OCI-LY1 (cell line): Measurements from ENCODE around the gene GAS2L1.
A peak's percentile ranks its signal among the peaks of the same experiment; 100 is the strongest.

Experiments used
- H2AFZ ChIP-seq: fragments of 200-600 bp; sonication (generic), shearing (Covaris generic); 2 replicates; pipeline ENCODE4 v1.6.0; 2014; ENCODE audit warnings: antibody characterized with exemption, mild to moderate bottlenecking, low read length
- H3F3A ChIP-seq: fragments of 200-600 bp; sonication (generic), shearing (Covaris generic); 2 replicates; pipeline ENCODE4 v1.6.0; 2014; ENCODE audit warnings: mild to moderate bottlenecking, antibody characterized with exemption, low read length, moderate library complexity; ENCODE audit not compliant: insufficient read depth
- H3K27ac ChIP-seq: fragments of 200-600 bp; sonication (generic); 2 replicates; pipeline ENCODE4 v1.5.1; 2014; ENCODE audit warnings: low read length, mixed run types, mild to moderate bottlenecking, low read depth; ENCODE audit not compliant: poor library complexity, severe bottlenecking
- H3K27me3 ChIP-seq: fragments of 200-600 bp; sonication (generic); 2 replicates; pipeline ENCODE4 v1.6.0; 2014; ENCODE audit warnings: antibody characterized with exemption, mild to moderate bottlenecking, low read length, moderate library complexity; ENCODE audit not compliant: insufficient read depth
- H3K36me3 ChIP-seq: fragments of 200-600 bp; sonication (generic); 2 replicates; pipeline ENCODE4 v1.6.1; 2014; ENCODE audit warnings: mild to moderate bottlenecking, antibody characterized with exemption, low read length, moderate library complexity, mixed read lengths; ENCODE audit not compliant: insufficient read depth
- H3K4me1 ChIP-seq: fragments of 200-600 bp; sonication (generic); 2 replicates; pipeline ENCODE4 v1.5.1; 2014; ENCODE audit warnings: mild to moderate bottlenecking, low read length, moderate library complexity; ENCODE audit not compliant: insufficient read depth, severe bottlenecking
- H3K4me2 ChIP-seq: fragments of 200-600 bp; sonication (generic), shearing (Covaris generic); 2 replicates; pipeline ENCODE4 v1.6.1; 2014; ENCODE audit warnings: low read length
- H3K4me3 ChIP-seq: fragments of 200-600 bp; sonication (generic); 2 replicates; pipeline ENCODE4 v1.5.1; 2014; ENCODE audit warnings: low read length, low read depth, mild to moderate bottlenecking, mixed read lengths; ENCODE audit not compliant: poor library complexity, severe bottlenecking
- H3K79me2 ChIP-seq: fragments of 200-600 bp; shearing (Covaris generic); 2 replicates; pipeline ENCODE4 v1.6.1; 2016; ENCODE audit warnings: mixed run types, low read length, mixed read lengths; ENCODE audit not compliant: insufficient read depth
- H3K9ac ChIP-seq: fragments of 200-600 bp; sonication (generic), shearing (Covaris generic); 2 replicates; pipeline ENCODE4 v1.6.1; 2014; ENCODE audit warnings: mild to moderate bottlenecking, low read length, mixed read lengths
- H3K9me2 ChIP-seq: fragments of 200-600 bp; sonication (generic), shearing (Covaris generic); 2 replicates; pipeline ENCODE4 v1.6.1; 2014; ENCODE audit warnings: low read depth, mild to moderate bottlenecking, low read length, mixed read lengths
- H3K9me3 ChIP-seq: fragments of 200-600 bp; shearing (Covaris generic); 2 replicates; pipeline ENCODE4 v1.6.1; 2014; ENCODE audit warnings: low read length, mixed read lengths
- H4K20me1 ChIP-seq: fragments of 200-600 bp; sonication (generic), shearing (Covaris generic); 2 replicates; pipeline ENCODE4 v1.6.0; 2016; ENCODE audit warnings: mild to moderate bottlenecking, low read length; ENCODE audit not compliant: insufficient read depth
- EZH2 ChIP-seq: fragments of 200-600 bp; sonication (generic), shearing (Covaris generic); IDR thresholded peaks from 2 replicates; pipeline ENCODE4 v1.8.0; 2017; ENCODE audit warnings: borderline replicate concordance, mixed run types, mild to moderate bottlenecking, antibody characterized with exemption, low read length, moderate library complexity, mixed read lengths
- TF ChIP-seq, protein P1 (sequence below): fragments of 200-600 bp; sonication (generic), shearing (Covaris generic); IDR thresholded peaks from 2 replicates; pipeline ENCODE4 v1.5.1; 2017; ENCODE audit warnings: mild to moderate bottlenecking, antibody characterized with exemption, low read length, moderate library complexity, mixed read lengths

Gene GAS2L1

GRCh38 chr22:29306835-29307595 lies 565 bp downstream of the GAS2L1 start:
- no peak overlapping the region for H3K9ac ChIP-seq
- peak overlapping the region; percentile 50 for H3K4me2 ChIP-seq
- no peak overlapping the region for H3K27ac ChIP-seq
- H3K4me3 ChIP-seq: peak overlapping the region; percentile 16
- H3K79me2 ChIP-seq: no peaks in the 10 kb centered on the region
- H2AFZ ChIP-seq: no peak overlapping the region
- peaks cover 8% of the 10 kb centered on the region; the same call in 1 of the 2 replicates for H3K27me3 ChIP-seq
- H3F3A ChIP-seq: no peaks in the 10 kb centered on the region
- no peaks in the 10 kb centered on the region for H3K9me2 ChIP-seq
- H3K36me3 ChIP-seq: no peaks in the 10 kb centered on the region
- peaks cover 8% of the 10 kb centered on the region for H3K4me1 ChIP-seq
- no peaks in the 10 kb centered on the region for H3K9me3 ChIP-seq
- H4K20me1 ChIP-seq: no peaks in the 10 kb centered on the region
- TF ChIP-seq, protein P1, sequence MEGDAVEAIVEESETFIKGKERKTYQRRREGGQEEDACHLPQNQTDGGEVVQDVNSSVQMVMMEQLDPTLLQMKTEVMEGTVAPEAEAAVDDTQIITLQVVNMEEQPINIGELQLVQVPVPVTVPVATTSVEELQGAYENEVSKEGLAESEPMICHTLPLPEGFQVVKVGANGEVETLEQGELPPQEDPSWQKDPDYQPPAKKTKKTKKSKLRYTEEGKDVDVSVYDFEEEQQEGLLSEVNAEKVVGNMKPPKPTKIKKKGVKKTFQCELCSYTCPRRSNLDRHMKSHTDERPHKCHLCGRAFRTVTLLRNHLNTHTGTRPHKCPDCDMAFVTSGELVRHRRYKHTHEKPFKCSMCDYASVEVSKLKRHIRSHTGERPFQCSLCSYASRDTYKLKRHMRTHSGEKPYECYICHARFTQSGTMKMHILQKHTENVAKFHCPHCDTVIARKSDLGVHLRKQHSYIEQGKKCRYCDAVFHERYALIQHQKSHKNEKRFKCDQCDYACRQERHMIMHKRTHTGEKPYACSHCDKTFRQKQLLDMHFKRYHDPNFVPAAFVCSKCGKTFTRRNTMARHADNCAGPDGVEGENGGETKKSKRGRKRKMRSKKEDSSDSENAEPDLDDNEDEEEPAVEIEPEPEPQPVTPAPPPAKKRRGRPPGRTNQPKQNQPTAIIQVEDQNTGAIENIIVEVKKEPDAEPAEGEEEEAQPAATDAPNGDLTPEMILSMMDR: no peak
- no peak for TF ChIP-seq EZH2

DNA sequence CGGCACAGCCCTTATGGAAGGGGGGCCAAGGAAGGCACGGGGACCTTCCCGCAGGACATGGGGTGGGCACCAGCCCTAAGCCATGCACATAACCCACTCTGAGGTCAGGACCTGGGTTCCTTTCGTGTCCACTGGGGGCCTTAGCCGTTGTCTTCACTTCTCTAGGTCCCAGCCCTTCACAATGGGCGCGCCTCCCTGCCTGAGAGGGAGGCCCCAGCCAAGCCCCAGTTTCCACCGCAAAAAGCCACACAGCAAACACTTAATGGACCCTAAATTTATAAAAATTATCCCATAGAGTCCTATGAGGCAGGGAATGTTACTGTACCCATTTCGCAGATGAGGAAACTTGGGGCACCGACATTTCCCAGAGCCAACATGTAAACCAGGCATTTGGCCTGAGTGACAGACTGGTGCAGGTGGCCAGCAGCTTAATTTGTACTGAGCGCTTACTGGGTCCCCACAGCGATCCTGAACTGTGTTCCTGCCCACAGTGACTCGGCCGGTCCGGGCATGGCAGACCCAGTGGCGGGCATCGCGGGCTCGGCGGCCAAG lies 1.2 kb downstream of the GAS2L1 start:
- no peak overlapping the region for H3K9ac ChIP-seq

DNA sequence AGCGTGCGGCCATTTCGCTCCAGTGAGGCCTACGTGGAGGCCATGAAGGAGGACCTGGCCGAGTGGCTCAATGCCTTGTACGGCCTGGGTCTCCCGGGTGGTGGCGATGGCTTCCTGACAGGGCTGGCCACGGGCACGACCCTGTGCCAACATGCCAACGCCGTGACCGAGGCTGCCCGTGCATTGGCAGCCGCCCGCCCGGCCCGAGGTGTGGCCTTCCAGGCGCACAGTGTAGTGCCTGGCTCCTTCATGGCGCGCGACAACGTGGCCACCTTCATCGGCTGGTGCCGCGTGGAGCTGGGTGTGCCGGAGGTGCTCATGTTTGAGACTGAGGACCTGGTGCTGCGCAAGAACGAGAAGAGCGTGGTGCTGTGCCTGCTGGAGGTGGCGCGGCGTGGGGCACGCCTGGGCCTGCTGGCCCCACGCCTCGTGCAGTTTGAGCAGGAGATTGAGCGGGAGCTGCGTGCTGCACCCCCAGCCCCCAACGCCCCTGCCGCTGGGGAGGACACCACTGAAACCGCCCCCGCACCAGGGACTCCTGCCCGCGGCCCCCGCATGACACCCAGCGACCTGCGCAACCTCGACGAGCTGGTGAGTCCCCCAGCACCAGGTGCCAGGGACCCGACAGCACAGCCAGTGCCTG lies 1.8 kb downstream of the GAS2L1 start:
- Histone ChIP-seq H3K4me3 (no peak overlapping the region), H2AFZ (no peak overlapping the region), H3F3A (no peaks in the 10 kb centered on the region), H3K79me2 (no peaks in the 10 kb centered on the region), H3K27ac (no peak overlapping the region), H3K9me3 (no peaks in the 10 kb centered on the region), H3K27me3 (peaks cover 8% of the 10 kb centered on the region; the same call in 1 of the 2 replicates), H3K9me2 (no peaks in the 10 kb centered on the region), H3K36me3 (no peaks in the 10 kb centered on the region), H3K4me1 (peaks cover 8% of the 10 kb centered on the region), H3K4me2 (no peak overlapping the region), H4K20me1 (no peaks in the 10 kb centered on the region), H3K9ac (no peak overlapping the region)
- no peak for TF ChIP-seq EZH2
- TF ChIP-seq, protein P1: no peak

More for the DNA sequence above, 1.2 kb downstream of the GAS2L1 start:
- Histone ChIP-seq H3K9me2 (no peaks in the 10 kb centered on the region), H2AFZ (no peak overlapping the region), H3K4me3 (no peak overlapping the region), H3K36me3 (no peaks in the 10 kb centered on the region), H3K27me3 (peaks cover 8% of the 10 kb centered on the region; the same call in 1 of the 2 replicates), H3K79me2 (no peaks in the 10 kb centered on the region), H3F3A (no peaks in the 10 kb centered on the region), H3K4me2 (no peak overlapping the region), H3K27ac (no peak overlapping the region), H4K20me1 (no peaks in the 10 kb centered on the region), H3K4me1 (peaks cover 8% of the 10 kb centered on the region), H3K9me3 (no peaks in the 10 kb centered on the region)
- no peak for TF ChIP-seq EZH2
- TF ChIP-seq, protein P1: no peak
